Activated CD8-positive, alpha-beta memory T cell treated with anti-CD3 and anti-CD28 coated beads, Interleukin-2, amount 50 U/mL, for 4 hours (primary cell): ENCODE data around the gene DRICH1.
"Not testable (repeated sequence)": the region's sequence is repeated elsewhere in the genome, so short reads cannot be mapped to it uniquely, and the experiment has no call there.

Experiments
- DNase-seq: peaks from one replicate; pipeline ENCODE4 v3.0.0-alpha.2; 2020

The DRICH1 gene

DNA sequence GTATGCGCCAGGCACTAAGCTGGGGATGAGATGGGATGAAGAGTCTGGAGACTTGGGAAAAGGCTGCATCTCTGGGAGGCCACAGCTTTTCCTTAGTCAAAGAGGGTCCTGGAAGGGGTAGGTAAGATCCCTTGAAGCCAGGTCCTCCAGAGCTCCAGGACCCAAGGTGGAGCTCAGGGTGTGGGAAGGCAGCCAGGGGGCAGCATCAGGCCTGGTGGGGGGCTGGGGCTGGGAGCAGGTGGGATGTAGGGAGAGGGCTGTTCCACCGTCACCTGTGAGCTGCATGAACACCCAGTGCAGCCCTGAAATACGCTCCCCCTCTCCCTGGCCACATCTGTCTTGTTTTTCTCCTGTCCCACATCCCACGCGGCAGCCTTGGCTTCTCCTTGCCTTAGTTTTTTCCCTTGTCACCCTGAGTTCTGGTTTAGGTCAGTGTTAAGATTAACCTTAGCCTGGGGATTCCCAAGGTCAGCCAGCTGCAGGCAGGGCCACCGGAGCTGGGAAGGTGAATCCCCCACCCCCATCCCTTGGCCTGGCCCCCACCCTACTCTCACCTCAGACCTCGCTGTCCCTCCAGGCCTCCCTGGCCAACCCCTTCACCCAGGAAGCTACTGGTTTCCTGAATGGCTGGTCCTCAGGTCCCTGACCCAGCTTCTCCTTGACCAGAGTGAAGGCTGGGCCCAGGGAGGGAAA is 34.4 kb downstream of the DRICH1 start:
- not testable (repeated sequence) for DNase-seq

DNA sequence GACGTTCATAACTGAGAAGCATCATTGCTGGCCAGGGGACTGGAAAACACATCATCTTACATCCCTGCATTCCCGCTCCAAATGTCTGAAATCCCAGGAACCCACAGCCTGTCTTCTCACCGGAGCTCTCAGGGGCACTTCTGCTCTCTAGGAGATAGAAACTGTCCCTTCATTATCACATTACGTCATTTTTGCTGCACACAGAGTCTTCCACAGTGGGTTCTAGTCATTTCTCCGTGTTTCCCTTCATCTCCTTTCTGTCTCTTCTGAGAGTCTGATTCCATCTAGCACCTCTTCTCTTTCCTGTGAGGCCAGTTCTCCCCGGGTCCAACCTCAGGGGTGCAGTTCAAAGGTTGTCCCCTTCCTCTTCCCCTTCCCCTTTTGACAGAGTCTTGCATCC is 36.2 kb downstream of the DRICH1 start:
- DNase-seq = not testable (repeated sequence)

GRCh38 chr22:23591846-23592245 is 40.3 kb downstream of the DRICH1 start:
- DNase-seq = no peak

DNA sequence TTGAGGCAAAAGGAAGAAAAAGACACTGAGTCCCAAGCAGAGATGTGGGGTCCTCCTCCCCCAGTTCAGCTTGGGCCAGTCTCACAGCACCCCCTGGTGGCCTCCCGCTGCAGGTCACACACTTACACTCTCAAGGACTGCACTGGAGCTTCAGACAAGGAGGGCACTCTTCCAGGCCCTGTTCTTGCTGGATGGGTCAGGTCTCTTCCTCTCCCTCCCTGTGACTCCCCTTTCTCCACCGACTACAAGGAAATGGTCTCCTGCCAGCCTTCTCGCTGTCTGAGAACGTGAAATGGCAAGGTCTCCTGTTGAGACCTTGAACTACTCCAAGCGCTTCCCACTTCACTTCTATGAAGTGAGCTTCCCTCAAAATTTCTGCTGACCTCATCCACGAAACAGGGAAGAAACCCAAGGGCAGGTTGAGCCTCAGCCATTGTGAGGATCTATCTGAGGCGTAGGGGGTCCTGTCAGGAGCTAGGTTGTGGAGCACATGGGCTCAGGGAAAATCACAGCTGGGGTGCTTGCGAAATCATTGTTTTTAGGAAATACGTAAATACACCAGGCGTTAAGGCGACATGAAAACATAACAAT is 40.8 kb downstream of the DRICH1 start:
- peak; percentile 58 for DNase-seq

DNA sequence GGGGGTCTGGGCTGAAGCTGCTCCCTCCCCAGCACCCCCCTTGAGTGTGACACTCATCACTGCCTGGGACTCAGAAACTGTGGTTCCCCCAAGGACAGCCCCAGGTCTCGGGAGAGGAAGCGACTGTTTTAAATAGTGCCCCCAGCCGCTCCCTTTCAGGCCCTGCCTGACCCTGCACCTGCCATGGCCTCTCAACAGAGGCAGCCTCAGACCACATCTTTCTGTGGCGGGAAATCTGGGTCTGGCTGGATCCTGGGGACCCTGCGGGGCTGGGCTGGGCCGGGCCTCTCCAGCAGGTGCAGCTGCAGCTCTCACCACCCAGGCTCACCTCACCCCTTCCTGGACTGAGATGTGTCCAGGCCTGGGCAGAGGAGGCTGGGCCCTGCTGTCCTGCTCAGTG is 48.3 kb downstream of the DRICH1 start:
- no peak for DNase-seq

DNA sequence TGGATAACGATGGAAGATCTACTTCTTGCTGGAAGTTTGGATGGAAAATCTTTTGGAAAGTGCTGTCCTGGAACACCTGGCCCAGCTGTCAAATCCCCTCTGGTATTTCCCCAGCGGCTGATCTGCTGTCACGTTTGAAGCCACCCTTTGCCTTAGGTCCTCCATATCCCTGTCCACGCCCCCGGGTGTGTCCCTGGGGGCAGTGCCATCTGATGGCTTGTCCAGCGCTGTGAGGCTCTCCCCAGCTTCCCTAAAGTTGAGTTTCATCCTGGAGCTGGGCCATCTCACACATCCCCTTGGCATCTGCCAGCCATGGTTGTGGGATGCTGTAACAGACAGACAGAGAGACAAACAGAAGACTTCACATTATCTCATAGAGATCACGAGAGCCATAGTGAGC is 49.0 kb downstream of the DRICH1 start:
- DNase-seq = no peak

DNA sequence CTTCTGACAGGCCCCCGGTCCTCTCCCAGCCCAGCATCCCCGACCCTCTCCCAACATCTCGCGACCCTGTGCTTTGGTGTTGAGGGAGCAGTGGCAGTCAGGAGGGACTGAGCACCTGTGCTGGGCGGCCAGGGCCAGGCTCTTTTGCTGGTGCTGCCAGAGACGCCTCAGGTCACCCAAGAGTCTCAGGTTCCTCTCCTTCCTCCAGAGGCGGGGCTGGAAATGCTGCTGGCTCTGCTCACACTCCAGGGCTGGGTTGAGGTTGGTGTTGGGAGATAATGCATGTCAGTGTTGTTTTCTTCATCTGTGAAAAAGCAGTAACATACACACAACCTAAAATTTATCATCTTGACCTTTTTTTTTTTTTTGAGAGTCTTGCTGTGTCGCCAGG is 50.9 kb downstream of the DRICH1 start:
- DNase-seq = no peak

- DNase-seq = no peak
Measured at GRCh38 chr22:23580576-23581259, 51.4 kb downstream of the DRICH1 start.

- no peak for DNase-seq
Measured at GRCh38 chr22:23579870-23580575, 52.1 kb downstream of the DRICH1 start, which contains the start of gene IGLL1. IGLL1 (minus strand) TSS chr22:23580290; CDS start chr22:23580190, 100 bp downstream.

DNA sequence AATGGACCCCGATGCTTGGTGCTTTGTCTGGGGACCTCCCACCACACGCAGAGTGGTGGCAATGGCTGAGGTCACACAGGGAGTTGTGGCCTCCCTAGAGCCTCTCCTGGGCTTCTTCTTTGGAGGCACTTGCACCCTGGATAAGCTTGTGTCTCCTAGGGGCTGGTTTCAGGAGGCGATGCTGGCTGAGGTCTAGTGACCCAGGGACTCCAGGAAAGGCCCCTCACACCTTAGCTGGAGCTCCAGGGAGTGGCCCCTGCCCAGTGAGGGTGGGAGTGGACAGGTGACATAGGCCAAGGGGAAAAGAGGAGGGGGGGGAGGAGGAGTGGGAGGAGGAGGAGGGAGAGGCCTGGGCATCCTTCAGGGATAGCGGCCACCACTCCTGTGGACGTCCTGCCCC is 52.8 kb downstream of the DRICH1 start:
- DNase-seq = no peak

DNA sequence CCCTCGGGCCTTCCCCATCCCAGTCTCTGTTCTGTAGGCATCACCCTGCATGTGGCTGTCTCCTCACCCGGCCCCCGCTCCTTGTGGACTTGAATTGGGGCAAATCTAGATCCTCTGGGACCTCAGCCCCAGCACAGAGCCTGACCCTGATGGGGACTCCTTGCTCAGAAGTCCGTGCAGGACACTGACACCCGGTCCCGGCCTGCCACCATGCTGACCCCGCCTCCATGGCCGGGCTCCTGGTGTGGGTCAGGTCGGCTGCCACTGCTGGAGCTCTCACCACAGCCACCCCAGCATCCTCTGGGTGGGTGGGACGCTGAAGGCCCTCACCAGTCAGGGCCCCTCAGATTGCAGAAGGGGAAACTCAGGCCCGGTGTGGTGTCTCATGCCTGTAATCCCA is 53.8 kb downstream of the DRICH1 start:
- DNase-seq = no peak

DNA sequence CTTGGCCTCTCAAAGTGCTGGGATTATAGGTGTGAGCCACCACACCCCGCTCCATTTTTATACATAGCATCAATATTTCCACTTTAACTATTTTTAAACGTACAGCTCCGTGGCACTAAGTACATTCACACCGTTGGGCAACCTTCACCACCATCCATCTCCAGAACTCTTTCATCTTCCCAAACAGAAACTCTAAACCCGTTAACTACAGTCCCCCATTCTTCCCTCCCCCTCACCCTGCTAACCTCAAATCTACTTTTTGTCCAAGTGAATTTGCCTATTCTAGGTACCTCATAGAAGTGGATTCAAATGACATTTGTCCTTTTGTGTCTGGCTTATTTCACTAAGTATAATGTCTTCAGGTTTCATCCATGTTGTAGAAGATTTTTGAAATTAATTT is 55.4 kb downstream of the DRICH1 start:
- DNase-seq = no peak

- DNase-seq = no peak
Measured at GRCh38 chr22:23575601-23576000, 56.5 kb downstream of the DRICH1 start.

DNA sequence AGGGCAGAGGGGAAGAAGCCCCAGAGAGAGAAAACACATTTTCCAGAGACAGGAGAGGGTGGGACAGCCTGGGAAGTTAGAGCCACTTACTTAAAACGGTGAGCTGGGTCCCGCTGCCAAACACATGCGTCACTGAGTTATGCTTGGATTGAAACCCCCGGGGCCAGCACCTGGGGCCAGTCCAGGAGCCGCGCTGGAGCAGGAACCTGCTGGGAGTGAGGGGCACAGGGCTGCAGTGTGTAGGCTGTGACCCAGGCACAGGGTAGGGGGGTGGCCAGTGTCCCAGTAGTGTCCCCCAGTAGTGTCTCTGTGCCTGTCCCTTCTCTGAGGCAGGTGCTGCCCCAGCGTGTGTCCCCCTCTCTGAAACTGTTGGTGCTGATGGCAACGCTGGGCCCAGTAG is 57.2 kb downstream of the DRICH1 start:
- DNase-seq = no peak

DNA sequence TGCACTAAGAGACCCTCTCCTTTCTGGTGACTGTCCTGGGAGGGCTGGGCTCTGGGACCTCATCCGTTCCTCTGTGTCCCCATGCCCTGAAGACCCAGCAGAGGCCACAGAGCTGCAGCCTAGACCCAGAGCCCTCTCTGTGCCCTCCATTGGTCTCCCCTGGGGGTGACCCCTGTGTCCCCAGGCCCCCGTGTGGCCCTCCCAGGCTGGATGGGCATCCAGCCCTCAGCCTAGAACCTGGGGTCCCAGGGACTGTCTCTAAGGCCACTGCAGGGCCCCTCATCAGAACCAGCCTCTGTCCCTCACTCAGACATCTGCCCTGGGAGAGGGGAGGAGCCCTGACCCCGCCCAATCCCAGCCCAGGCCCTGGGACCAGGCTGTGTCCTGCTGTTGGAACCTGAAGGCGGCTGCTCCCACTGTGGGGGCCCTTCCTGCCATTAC is 57.7 kb downstream of the DRICH1 start:
- no peak for DNase-seq

DNA sequence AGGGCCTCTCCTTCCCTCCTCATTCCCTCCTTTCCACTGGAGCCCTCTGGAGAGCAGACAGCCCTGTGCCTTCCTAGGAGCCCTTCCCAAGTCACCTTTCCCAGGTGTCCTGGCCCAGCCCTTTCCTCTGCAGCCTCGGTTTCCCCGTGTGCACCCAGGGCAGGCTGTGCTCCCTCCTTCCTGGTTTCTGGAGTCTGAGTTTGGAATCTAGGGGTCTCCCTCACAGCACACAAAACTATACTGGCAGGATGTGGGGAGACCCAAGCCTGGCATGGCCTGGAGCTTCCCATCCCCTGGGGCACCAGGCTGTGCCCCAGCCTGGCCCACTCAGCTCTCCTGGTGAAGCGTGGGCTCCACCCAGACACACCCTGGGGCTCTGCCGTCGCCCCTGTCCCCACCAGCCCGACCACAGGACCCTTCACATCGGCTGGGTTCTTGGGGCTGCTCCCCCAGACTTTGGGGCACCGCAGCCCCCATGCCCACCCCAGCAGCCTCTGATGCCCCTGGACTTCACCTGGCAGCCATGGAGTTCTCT is 58.4 kb downstream of the DRICH1 start:
- DNase-seq = not testable (repeated sequence)

GRCh38 chr22:23573106-23573505 is 59.0 kb downstream of the DRICH1 start:
- DNase-seq = not testable (repeated sequence)

GRCh38 chr22:23571486-23571885 is 60.6 kb downstream of the DRICH1 start:
- DNase-seq = no peak

- DNase-seq = no peak
Measured at GRCh38 chr22:23570681-23571080, 61.4 kb downstream of the DRICH1 start.

- no peak for DNase-seq
Measured at GRCh38 chr22:23569716-23570115, 62.4 kb downstream of the DRICH1 start.

DNA sequence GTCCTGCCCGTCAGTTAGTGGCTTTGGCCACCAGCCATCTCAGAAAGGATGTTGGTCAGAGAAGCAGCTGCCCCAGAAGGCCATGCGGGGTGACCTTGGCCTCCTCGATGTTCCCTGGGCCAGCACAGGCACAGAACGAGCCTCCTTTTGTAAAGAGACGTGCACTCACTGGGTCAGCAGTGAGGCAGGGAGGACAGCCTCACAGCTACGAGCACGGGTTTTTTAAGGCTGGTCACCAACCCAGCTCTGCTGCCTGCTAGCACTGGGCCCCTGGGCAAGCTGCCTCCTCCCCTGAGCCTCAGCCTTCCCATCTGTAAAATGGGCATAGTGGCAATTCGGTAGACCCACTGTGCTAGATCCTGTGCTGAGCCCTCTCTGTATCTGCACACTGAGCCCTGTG is 62.8 kb downstream of the DRICH1 start:
- no peak for DNase-seq

GRCh38 chr22:23566705-23567475 is 65.2 kb downstream of the DRICH1 start:
- no peak for DNase-seq
